Neutrophil (primary cell): Measurements from ENCODE around the gene PSIP1.

Source experiments
- H3K27ac ChIP-seq: fragments of 200-600 bp; sonication (generic); 2 replicates; pipeline ENCODE4 v1.5.1; 2016; ENCODE audit warnings: mild to moderate bottlenecking, moderate library complexity
- H3K27me3 ChIP-seq: fragments of 200-600 bp; sonication (generic); 2 replicates; pipeline ENCODE4 v1.6.0; 2016; ENCODE audit warnings: mild to moderate bottlenecking
- H3K36me3 ChIP-seq: fragments of 200-600 bp; sonication (generic); 2 replicates; pipeline ENCODE4 v1.5.1; 2017
- H3K4me1 ChIP-seq, 2 experiments: fragments of 200-600 bp in 1 of 2; sonication (generic) in 1 of 2; 1 replicate in 1 of 2; 2 replicates in 1 of 2; pipeline versions ENCODE4 v1.5.1 to v1.6.1; 2013 to 2016; ENCODE audit warnings: low read depth in 1 of 2, low read length in 1 of 2, mild to moderate bottlenecking in 1 of 2, moderate library complexity in 1 of 2; ENCODE audit not compliant: control insufficient read depth in 1 of 2, insufficient read depth in 1 of 2
- H3K4me3 ChIP-seq, 2 experiments: fragments of 200-600 bp in 1 of 2; sonication (generic) in 1 of 2; 1 replicate in 1 of 2; 2 replicates in 1 of 2; pipeline ENCODE4 v1.5.1; 2013 to 2016; ENCODE audit warnings: low read depth in 1 of 2, low read length in 1 of 2, mild to moderate bottlenecking in 1 of 2, moderate library complexity in 1 of 2
- H3K9me3 ChIP-seq: fragments of 200-600 bp; sonication (generic); 2 replicates; pipeline ENCODE4 v1.5.1; 2016
- TF ChIP-seq, protein P1 (sequence below): fragments of 200-600 bp; sonication (generic); IDR thresholded peaks from 2 replicates; pipeline ENCODE4 v1.5.1; 2016; ENCODE audit warnings: antibody characterized with exemption

Gene PSIP1

DNA sequence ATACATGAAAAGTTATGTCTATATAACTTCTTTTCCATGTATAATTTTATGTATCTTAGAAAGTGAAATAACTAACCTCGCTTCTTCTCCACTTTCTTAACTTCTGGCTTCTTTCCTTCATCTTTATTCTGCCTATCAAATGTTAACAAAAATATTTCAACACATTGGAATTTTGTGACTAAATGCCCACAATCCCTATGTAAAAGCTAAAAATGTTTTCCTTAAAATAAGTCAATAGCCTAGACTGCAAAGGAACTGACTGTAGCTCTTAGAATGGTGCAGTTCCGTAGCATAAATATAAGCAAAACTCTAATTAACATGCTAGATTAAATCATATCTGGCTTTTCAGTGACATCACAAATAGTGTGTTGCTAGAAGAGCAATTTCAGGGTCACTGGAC lies 40.9 kb downstream of the PSIP1 start:
- no peak overlapping the region for H3K27ac ChIP-seq
- no peaks in the 10 kb centered on the region for H3K4me1 ChIP-seq
- H3K4me3 ChIP-seq, result no peak overlapping the region
- TF ChIP-seq, protein P1, sequence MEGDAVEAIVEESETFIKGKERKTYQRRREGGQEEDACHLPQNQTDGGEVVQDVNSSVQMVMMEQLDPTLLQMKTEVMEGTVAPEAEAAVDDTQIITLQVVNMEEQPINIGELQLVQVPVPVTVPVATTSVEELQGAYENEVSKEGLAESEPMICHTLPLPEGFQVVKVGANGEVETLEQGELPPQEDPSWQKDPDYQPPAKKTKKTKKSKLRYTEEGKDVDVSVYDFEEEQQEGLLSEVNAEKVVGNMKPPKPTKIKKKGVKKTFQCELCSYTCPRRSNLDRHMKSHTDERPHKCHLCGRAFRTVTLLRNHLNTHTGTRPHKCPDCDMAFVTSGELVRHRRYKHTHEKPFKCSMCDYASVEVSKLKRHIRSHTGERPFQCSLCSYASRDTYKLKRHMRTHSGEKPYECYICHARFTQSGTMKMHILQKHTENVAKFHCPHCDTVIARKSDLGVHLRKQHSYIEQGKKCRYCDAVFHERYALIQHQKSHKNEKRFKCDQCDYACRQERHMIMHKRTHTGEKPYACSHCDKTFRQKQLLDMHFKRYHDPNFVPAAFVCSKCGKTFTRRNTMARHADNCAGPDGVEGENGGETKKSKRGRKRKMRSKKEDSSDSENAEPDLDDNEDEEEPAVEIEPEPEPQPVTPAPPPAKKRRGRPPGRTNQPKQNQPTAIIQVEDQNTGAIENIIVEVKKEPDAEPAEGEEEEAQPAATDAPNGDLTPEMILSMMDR, result no peak
- peaks cover 95% of the 10 kb centered on the region for H3K36me3 ChIP-seq
- no peaks in the 10 kb centered on the region for H3K27me3 ChIP-seq
- no peaks in the 10 kb centered on the region for H3K9me3 ChIP-seq

DNA sequence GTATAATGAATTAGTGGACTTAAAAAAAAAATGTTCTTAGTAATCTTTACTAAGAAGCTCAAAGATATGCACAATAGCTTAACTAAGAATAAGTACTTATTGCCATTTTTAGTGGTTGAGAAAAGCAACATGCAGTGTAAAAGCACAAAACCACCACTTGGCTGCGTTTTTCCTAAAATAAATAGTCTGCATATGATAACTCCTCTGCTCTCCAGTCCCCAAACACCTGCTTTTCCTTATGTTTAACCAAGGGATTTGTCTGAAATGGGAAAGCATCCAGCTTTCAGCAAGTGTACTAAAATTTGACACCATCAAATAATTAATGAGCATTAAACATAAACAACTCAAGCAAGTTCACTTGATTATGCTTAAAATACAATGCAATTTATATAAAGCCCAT lies 41.4 kb downstream of the PSIP1 start:
- TF ChIP-seq, protein P1, result no peak
- no peak overlapping the region for H3K27ac ChIP-seq
- no peak overlapping the region for H3K4me3 ChIP-seq
- peaks cover 95% of the 10 kb centered on the region for H3K36me3 ChIP-seq
- H3K9me3 ChIP-seq, result no peaks in the 10 kb centered on the region
- no peaks in the 10 kb centered on the region for H3K27me3 ChIP-seq
- no peaks in the 10 kb centered on the region for H3K4me1 ChIP-seq

DNA sequence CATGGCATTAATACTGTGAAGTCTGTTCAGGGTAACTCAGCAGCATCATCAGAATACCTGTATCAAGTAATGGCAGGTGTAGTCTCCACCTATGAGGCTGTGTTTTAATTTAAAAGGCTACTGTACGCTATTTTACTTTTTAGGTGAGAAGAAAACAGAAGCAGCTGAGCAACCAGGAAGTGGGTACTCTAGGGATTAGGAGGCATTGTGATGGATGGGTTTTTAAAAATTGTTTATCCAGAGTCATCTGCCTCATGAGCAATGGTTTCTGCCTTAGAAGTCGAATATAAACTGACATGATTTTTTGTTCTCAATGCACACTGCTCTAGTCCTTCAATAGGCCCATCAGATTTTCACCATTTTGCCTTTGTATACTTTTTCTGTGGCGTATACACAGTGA lies 42.6 kb downstream of the PSIP1 start:
- Histone ChIP-seq H3K4me1 (no peaks in the 10 kb centered on the region), H3K27ac (no peak overlapping the region), H3K36me3 (peaks cover 99% of the 10 kb centered on the region), H3K27me3 (no peaks in the 10 kb centered on the region), H3K4me3 (no peak overlapping the region), H3K9me3 (no peaks in the 10 kb centered on the region)
- TF ChIP-seq, protein P1, result no peak

DNA sequence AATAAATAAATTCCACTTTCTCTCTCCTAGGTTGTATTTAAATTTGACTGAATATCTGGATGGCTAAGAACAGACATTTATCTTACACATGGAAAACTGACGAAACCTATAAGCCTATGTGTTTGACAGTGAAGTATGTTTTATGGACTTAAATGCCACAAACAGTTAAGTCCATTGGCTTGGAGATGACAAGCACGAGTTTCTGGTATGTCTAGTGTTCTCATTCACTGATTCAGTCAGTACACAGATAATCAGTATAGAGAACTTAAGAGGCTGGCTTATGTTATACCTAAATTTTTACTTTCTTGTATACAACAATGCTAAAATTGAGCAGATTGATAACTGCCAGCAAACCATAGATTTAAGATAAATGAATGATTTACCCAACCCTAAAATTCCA lies 49.2 kb downstream of the PSIP1 start:
- H3K4me1 ChIP-seq, result no peaks in the 10 kb centered on the region
- H3K4me3 ChIP-seq, result no peak overlapping the region
- H3K27me3 ChIP-seq, result no peaks in the 10 kb centered on the region
- peaks cover 92% of the 10 kb centered on the region for H3K36me3 ChIP-seq
- TF ChIP-seq, protein P1, result no peak
- no peaks in the 10 kb centered on the region for H3K9me3 ChIP-seq
- H3K27ac ChIP-seq, result no peak overlapping the region

DNA sequence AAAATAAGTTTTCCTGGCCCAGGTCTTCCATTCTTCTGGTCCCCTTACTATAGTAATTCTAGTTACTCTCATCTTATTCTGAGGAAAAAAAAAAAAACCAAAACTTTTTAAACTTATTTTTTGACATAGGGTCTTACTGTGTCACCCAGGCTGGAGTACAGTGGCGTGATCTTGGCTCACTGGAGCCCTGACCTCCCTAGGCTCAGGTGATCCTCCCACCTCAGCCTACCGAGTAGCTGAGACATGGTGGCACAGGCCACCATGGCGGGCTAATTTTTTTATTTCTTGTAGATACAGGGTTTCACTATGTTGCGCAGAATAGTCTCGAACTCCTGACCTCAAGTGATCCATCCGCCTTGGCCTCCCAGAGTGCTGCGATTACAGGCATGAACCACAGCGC lies 49.7 kb downstream of the PSIP1 start:
- H3K4me1 ChIP-seq, result no peaks in the 10 kb centered on the region
- H3K27ac ChIP-seq, result no peak overlapping the region
- peaks cover 86% of the 10 kb centered on the region for H3K36me3 ChIP-seq
- TF ChIP-seq, protein P1, result no peak
- no peak overlapping the region for H3K4me3 ChIP-seq
- H3K27me3 ChIP-seq, result no peaks in the 10 kb centered on the region
- no peaks in the 10 kb centered on the region for H3K9me3 ChIP-seq

DNA sequence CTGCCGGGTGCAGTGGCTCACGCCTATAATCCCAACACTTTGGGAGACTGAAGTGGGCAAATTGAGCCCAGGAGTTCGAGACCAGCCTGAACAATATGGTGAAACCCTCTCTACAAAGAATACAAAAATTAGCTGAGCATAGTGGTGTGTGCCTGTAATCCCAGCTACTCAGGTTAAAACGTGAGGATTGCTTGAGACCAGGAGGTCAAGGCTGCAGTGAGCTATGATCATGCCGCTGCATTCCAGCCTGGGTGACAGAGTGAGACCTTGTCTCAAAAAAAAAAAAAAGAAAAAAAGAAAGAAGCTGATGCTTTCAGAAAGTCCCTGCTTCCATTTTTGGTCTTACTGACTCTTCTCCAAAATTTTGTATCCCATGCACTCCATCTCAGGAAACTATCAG lies 56.8 kb downstream of the PSIP1 start:
- H3K36me3 ChIP-seq, result peaks cover 80% of the 10 kb centered on the region
- TF ChIP-seq, protein P1, result no peak
- no peak overlapping the region for H3K4me3 ChIP-seq
- H3K4me1 ChIP-seq, result no peaks in the 10 kb centered on the region
- H3K9me3 ChIP-seq, result no peaks in the 10 kb centered on the region
- no peaks in the 10 kb centered on the region for H3K27me3 ChIP-seq
- no peak overlapping the region for H3K27ac ChIP-seq
